ENCODE measurements around the gene RPP30.

Gene RPP30

DNA sequence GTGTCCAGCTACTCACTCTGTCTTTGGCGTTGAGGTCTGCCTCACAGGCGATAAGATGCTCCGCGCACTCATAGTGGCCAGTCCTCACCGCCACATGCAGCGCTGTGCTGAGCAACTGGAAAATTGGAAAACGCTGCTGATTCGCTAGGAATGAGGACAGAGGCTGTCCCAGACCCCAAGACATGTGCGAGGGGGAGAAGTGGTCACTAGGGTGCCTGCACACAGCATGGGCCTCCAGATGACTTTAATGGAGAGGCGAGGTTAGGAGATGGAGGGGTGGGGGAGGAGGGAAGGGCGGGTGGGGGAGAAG lies 43.9 kb downstream of the RPP30 start:
- in situ Hi-C loops (cut with MboI; ENCODE audit: low sequenced_read_pairs): loop anchor here (25.0 kb wide), 2 partner anchors 322 to 997 kb away; partner anchors contain the start of genes BTAF1 and FGFBP3
- DNase-seq (ENCODE audit: low spot score in 2 of 2): no peak
- Histone ChIP-seq H3K4me1 (peaks cover 12% of the 10 kb centered on the region), H3K27me3 (ENCODE audit: low read depth) (no peaks in the 10 kb centered on the region), H3K9me3 (no peaks in the 10 kb centered on the region), H3K4me3 (no peak overlapping the region), H3K36me3 (replicated peaks) (no peaks in the 10 kb centered on the region)

DNA sequence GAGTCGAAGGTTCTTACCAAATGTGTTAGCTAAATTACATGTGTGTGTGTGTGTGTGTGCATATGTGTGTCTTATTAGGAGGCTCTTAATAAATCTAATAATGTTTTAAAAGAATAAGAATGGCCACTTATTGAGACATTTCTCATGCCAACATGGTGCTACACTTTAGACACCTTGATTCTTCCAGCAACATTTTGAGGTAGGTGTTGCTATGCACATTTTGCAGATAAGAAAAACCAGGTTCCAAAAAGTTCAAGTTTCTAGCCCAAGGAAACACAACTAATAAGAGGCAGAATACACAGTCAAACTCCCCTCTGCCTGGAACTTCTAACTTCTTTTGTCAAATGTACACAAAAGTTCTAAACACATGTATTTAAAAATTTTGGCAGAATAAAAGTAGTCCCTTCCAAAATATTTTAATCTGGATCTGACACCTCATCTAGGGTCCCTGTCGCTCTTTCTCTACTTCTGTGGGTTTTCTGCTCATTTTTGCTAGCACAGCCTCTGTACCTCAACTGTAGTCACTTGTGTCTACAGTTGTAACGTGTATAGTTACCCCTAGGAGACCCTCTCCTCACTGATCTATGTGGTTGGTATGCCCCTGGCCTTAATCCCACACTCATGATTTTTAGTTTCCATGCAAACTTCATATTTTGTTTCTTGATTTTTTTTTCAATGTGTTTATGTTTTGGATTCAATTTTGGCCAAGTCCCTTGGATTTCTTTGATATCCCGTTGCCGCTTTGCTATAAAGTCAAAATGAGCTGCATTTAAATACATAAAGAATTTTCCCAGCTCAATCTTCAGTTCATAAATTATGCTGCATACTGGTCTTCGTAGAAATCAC lies 44.8 kb downstream of the RPP30 start:
- in situ Hi-C loops (cut with MboI; ENCODE audit: low sequenced_read_pairs): loop anchor here (25.0 kb wide), 2 partner anchors 321 to 996 kb away; partner anchors contain the start of genes BTAF1 and FGFBP3
- H3K36me3 ChIP-seq (replicated peaks): no peaks in the 10 kb centered on the region
- H3K27me3 ChIP-seq (ENCODE audit: low read depth): no peaks in the 10 kb centered on the region

DNA sequence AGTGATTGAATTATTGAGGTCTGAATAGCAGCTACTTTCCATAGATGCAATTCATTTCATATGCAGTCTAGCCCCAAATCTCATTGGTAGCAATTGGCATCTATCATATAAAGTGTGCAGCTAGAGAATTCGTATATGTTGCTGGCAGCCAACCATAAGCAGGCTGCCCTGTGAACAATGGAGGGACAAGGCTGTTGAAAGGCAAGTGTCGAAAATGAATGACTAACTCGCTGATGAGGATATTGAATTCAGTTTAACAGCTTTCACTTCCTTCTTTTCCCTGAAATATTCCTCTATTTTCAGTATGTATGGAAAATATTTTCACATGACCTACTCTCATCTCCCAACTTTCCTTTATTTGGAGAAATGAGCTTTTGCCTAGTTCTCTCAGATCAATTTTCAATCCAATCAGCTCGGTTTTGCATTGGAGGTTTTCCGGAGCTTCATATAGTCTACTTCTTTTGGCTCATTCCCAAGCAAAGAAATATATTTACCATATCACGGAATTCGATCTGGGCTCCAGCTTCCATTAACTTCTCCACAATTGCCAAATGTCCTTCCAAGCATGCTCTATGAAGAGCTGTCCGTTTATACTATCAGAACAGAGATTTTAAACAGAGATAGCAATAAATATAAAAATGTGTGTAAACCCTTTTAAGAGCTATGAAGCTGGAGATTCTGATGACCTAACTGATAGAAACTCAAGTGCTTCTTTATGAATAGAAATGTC lies 45.6 kb downstream of the RPP30 start:
- no peak for DNase-seq (ENCODE audit: low spot score in 2 of 2)
- Histone ChIP-seq H3K36me3 (replicated peaks) (no peaks in the 10 kb centered on the region), H3K9me3 (no peaks in the 10 kb centered on the region), H3K27me3 (ENCODE audit: low read depth) (no peaks in the 10 kb centered on the region), H3K4me3 (no peak overlapping the region), H3K4me1 (peaks cover 7% of the 10 kb centered on the region)
- in situ Hi-C loops (cut with MboI; ENCODE audit: low sequenced_read_pairs): loop anchor here (25.0 kb wide), 2 partner anchors 320 to 995 kb away; partner anchors contain the start of genes BTAF1 and FGFBP3

More for the DNA sequence above, 44.8 kb downstream of the RPP30 start:
- H3K9me3 ChIP-seq: no peaks in the 10 kb centered on the region
- H3K4me3 ChIP-seq: no peak overlapping the region
- H3K4me1 ChIP-seq: peaks cover 12% of the 10 kb centered on the region
- DNase-seq (ENCODE audit: low spot score in 2 of 2): no peak

DNA sequence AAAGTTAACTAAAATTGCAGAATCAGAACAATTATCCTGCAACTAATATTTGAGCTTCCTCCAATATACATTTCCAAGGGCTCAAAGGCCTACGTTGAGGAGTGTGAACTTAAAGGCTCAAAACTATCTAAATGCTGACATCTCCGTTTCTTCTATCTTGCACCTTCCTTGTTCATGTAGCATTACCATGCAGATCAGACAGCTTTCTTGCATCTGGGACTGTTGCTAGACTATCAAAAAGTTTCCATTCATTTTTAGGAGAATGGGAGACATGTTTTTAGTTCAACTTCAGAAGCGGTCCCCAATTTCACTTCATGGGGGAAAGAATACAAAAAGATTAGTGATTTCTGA lies 46.2 kb downstream of the RPP30 start:
- in situ Hi-C loops (cut with MboI; ENCODE audit: low sequenced_read_pairs): loop anchor here (25.0 kb wide), 2 partner anchors 319 to 994 kb away; partner anchors contain the start of genes BTAF1 and FGFBP3

DNA sequence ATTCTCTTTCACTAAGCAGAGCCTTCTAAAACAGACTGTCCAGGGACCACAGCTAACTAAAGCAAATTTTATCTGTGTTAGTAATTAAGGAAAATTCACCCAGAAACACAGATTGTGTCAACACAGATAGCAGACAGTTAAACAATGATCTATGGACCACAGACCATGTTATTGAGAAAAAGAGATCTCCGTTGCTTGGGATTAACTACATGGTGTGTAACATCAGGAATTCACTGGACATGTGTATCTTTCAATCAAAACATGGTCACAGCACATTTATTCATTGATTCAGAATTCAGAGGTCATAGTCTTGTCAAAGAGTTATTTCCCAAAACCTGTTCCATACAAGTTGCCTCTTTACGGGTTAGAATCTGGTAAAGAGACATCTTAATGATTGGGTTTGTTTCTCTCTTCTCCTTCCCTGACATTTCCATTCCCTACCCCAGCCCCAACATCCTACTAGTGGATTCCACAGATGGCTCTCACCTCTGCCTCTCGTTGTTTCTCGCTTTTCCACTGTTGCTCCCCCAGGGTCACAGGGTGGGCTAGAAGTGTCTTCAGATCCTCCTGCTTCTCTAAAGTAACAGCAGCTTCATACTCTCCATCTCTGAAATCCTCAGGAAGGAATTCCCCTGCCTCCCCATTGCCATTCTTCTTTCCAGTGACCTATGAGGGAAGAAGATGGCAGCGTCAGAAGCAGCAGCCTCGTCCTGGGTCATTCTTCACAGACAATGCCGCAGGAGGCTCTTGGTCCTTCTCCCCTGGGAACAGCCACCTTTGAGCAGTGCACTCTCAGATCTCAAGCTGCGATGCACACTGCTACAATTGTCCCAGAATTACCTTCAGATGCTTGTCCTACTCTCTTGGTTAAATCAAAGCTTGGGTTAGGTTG lies 48.2 kb downstream of the RPP30 start:
- Histone ChIP-seq H3K4me1 (peaks cover 2% of the 10 kb centered on the region), H3K36me3 (replicated peaks) (no peaks in the 10 kb centered on the region), H3K9me3 (no peaks in the 10 kb centered on the region), H3K27me3 (ENCODE audit: low read depth) (no peaks in the 10 kb centered on the region), H3K4me3 (no peak overlapping the region)
- DNase-seq (ENCODE audit: low spot score in 2 of 2): no peak
- in situ Hi-C loops (cut with MboI; ENCODE audit: low sequenced_read_pairs): loop anchor here (25.0 kb wide), 2 partner anchors 317 to 992 kb away; partner anchors contain the start of genes BTAF1 and FGFBP3

More for the DNA sequence above, 46.2 kb downstream of the RPP30 start:
- Histone ChIP-seq H3K27me3 (ENCODE audit: low read depth) (no peaks in the 10 kb centered on the region), H3K36me3 (replicated peaks) (no peaks in the 10 kb centered on the region), H3K9me3 (no peaks in the 10 kb centered on the region), H3K4me3 (no peak overlapping the region), H3K4me1 (peaks cover 2% of the 10 kb centered on the region; the same call in 1 of the 2 replicates)
- DNase-seq (ENCODE audit: low spot score in 2 of 2): no peak

DNA sequence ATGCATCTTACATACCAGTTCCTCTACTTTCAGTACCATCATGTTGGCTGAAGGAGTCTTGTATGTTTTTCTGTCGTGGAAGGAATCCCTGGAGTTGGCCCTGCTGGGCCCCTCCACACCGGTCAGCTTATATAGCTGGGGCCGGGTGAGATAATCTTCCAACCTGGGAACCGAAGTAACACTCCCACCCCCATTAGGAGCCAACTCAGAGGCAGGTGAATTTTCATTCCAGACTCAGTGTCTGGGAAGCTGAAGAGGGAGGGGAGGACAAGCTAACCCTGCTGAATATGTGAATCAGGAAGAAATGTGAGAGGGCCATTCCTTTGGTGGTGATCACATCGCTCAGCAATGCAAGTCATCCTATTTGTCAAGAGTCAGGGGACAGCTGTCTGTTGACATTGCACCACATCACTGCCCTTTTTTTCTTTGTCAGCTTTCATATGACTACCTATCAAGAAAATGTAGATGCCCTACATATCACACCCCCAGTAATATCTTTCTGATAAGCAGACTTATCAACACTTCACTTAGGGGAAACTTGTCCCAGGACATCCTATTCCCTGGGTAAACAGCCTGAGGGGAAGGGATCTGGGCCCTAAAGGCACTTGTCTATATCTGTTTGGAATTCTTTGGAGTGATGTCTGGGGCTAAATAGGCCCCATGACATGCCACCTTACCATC lies 49.4 kb downstream of the RPP30 start, which contains the start of gene ANKRD1:
ANKRD1 (minus strand) TSS at position 102 of the 681 bp plus-strand sequence; CDS start at position 42, 60 bp downstream.
- no peaks in the 10 kb centered on the region for H3K27me3 ChIP-seq (ENCODE audit: low read depth)
- in situ Hi-C loops (cut with MboI; ENCODE audit: low sequenced_read_pairs): loop anchor here (25.0 kb wide), 2 partner anchors 316 to 991 kb away; partner anchors contain the start of genes BTAF1 and FGFBP3
- H3K4me3 ChIP-seq: no peak within 1 kb of the TSS
- no peaks in the 10 kb centered on the region for H3K36me3 ChIP-seq (replicated peaks)
- H3K9me3 ChIP-seq: no peaks in the 10 kb centered on the region
- no peak for DNase-seq (ENCODE audit: low spot score in 2 of 2)
- H3K4me1 ChIP-seq: peaks cover 14% of the 10 kb centered on the region

DNA sequence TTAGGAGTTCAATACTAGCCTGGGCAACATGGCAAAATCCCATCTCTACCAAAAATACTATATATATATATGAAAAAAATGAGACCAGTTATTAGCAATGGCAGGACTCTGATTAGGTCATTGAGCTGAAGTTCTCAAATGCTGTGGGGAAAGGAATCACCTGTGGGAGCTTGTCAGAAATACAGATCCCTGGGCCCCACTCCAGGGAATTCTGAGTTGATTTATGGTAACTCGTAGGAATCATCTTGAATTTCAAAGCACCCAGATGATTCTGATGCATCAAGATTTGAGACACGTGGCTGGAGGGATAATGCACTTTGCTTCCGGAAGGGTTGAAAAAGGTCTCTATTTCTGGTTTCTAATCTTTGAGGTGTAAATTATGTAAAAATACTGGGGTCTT lies 50.1 kb downstream of the RPP30 start:
- Histone ChIP-seq H3K9me3 (no peaks in the 10 kb centered on the region), H3K4me1 (peaks cover 14% of the 10 kb centered on the region), H3K27me3 (ENCODE audit: low read depth) (no peaks in the 10 kb centered on the region), H3K4me3 (no peak overlapping the region), H3K36me3 (replicated peaks) (no peaks in the 10 kb centered on the region)
- no peak for DNase-seq (ENCODE audit: low spot score in 2 of 2)
- in situ Hi-C loops (cut with MboI; ENCODE audit: low sequenced_read_pairs): loop anchor here (25.0 kb wide), 2 partner anchors 315 to 990 kb away; partner anchors contain the start of genes BTAF1 and FGFBP3

DNA sequence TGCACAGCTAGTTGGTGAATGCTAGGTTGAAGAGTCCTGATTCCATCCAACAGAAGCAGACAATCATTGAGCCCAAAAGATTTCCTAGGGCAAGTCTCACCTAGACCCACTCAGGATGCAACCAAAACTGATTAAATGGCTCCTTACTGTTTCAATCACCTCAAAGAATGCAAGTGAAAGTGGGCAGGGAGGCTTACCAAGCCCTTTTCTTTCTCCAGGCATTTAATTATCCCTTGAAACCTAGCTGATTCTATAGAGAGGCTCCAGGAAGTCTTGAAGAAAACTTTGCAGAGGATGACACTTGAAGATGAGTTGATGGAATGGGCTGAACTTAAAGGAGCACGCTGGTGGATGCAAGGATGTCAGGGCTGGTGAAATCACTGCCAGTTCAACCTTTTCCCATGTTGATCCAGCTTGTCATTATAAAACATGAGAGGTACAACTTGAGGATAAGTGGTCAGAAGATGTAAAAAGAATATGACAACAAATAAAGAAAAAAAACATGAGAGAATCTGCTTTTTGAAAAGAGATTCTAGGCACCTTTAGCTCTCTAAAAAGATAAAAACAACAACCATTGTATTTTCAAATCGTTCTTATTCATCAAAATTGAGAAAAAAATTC lies 51.4 kb downstream of the RPP30 start:
- Histone ChIP-seq H3K27me3 (ENCODE audit: low read depth) (no peaks in the 10 kb centered on the region), H3K36me3 (replicated peaks) (no peaks in the 10 kb centered on the region)
- in situ Hi-C loops (cut with MboI; ENCODE audit: low sequenced_read_pairs): loop anchor here (25.0 kb wide), 2 partner anchors 314 to 989 kb away; partner anchors contain the start of genes BTAF1 and FGFBP3

DNA sequence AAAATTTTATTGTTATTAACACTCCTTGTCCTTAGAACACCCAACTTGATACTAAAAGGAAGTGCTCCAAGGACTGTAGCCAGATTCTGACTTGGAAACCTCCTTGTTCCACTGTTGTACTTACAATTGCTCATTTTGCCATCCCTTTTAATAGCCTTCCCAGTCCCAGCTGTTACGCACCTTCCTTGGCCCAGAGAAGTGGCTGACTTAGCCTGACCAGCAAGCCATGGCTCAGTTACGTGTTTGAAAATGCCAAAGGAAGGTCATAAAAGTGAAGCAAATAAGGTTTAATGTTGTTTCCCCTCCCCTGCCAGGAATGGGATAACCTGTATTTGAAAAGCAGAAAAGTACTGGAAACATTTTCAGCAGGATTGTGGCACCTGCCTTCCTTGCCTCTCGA lies 52.8 kb downstream of the RPP30 start:
- H3K4me1 ChIP-seq: peaks cover 22% of the 10 kb centered on the region
- H3K27me3 ChIP-seq (ENCODE audit: low read depth): no peaks in the 10 kb centered on the region
- H3K36me3 ChIP-seq (replicated peaks): no peaks in the 10 kb centered on the region
- DNase-seq (ENCODE audit: low spot score in 2 of 2): no peak
- H3K9me3 ChIP-seq: no peaks in the 10 kb centered on the region
- in situ Hi-C loops (cut with MboI; ENCODE audit: low sequenced_read_pairs): loop anchor here (25.0 kb wide), 2 partner anchors 313 to 988 kb away; partner anchors contain the start of genes BTAF1 and FGFBP3
- no peak overlapping the region for H3K4me3 ChIP-seq

More for the DNA sequence above, 51.4 kb downstream of the RPP30 start:
- DNase-seq (ENCODE audit: low spot score in 2 of 2): no peak
- Histone ChIP-seq H3K4me1 (peaks cover 12% of the 10 kb centered on the region), H3K4me3 (no peak overlapping the region), H3K9me3 (no peaks in the 10 kb centered on the region)

DNA sequence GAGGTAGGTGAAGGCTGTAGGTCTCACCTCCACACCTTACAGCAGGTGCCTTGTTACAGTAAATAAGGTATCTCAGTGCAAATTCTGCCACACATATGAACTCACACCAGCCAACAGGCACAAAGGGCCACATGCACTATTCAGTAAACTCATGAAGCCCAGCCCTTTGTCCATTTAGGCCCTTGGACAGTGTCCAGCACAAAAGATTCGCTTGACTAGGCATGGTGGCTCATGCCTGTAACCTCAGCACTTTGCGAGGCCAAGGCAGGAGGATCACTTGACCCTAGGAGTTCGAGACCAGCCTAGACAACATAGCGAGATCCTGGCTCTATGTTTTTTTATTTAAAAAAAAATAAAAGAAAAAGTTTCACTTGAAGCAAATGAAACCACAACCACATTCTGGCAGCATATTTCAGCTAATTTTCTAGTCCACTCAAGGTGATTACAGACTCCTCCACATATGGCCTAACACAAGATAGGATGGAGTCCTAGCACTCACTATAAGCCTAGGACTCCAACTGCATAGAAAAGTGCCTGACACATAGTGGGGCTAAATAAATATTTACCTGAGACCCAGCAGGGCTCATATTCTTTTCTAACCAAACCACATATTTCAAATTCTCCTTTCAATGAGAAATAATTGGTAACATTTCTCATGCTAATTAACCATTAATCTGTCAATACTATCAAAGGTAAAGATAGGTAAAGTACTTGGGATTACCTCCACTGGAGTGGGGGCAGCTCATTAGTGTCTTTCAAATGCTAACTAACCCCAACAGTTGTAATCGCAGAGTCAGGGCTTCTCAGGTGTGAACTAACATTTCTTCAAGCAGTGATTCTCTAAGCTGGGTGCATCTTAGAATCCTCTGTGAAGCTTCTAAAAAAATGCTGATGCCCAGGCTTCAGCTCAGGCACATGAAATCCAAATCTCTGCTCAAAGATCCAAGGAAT lies 53.6 kb downstream of the RPP30 start:
- peaks cover 30% of the 10 kb centered on the region for H3K4me1 ChIP-seq
- in situ Hi-C loops (cut with MboI; ENCODE audit: low sequenced_read_pairs): no loop called here
- no peak overlapping the region for H3K4me3 ChIP-seq
- H3K27me3 ChIP-seq (ENCODE audit: low read depth): no peaks in the 10 kb centered on the region
- H3K36me3 ChIP-seq (replicated peaks): no peaks in the 10 kb centered on the region
- peak; percentile 17 to 23 for DNase-seq (ENCODE audit: low spot score in 2 of 2)
- H3K9me3 ChIP-seq: no peaks in the 10 kb centered on the region

DNA sequence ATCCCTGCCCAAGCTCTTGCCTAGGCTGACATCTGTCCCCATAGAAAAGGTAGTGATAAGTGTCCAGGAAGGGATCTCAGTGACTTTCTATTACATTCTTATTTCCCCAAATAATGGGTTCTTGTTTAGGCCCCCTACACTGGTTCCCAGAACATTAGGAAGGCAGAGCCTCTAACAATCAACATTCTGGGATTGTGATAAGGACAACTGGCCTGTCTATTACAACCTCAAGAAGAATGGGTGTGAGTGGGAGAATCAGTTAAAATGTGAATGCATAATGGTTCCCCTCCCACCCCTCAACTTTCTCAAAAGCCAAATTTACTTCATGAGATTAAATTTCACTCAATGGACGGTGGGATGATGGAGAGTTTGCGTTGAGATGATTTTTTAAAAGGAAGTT lies 55.5 kb downstream of the RPP30 start:
- in situ Hi-C loops (cut with MboI; ENCODE audit: low sequenced_read_pairs): no loop called here
- H3K36me3 ChIP-seq (replicated peaks): no peaks in the 10 kb centered on the region
- no peak for DNase-seq (ENCODE audit: low spot score in 2 of 2)
- no peak overlapping the region for H3K4me3 ChIP-seq
- H3K27me3 ChIP-seq (ENCODE audit: low read depth): no peaks in the 10 kb centered on the region
- H3K9me3 ChIP-seq: no peaks in the 10 kb centered on the region
- H3K4me1 ChIP-seq: peaks cover 45% of the 10 kb centered on the region
